Activated CD8-positive, alpha-beta memory T cell treated with anti-CD3 and anti-CD28 coated beads, Interleukin-2, amount 10 ng/mL, durations not matched to agents 7 days and 5 days (primary cell): ENCODE data around the gene INTS1. TPM values are rescaled to one million over a fixed set of nuclear protein-coding genes. Genes with fewer than 3 reads are reported as not detected.

Experiments used
- ATAC-seq: fragments of 150-1000 bp; cut with Tn5 transposase; one replicate; pipeline ENCODE4 v1.10.0; 2021; ENCODE audit warnings: moderate library complexity
- CTCF ChIA-PET: fragments of 350-600 bp; sonication (Branson Sonifier 250); formaldehyde crosslinking; loops from one replicate; lab custom pipeline; 2021; ENCODE audit warnings: antibody characterized with exemption; lab: Charles Lee
- DNase-seq: peaks from one replicate; pipeline ENCODE4 v3.0.0-alpha.2; 2020
- H3K27ac Mint-ChIP-seq: one replicate; pipeline ENCODE4 v1.8.0; 2021; ENCODE audit warnings: mild to moderate bottlenecking, mixed read lengths
- H3K27me3 Mint-ChIP-seq: one replicate; pipeline ENCODE4 v1.8.0; 2021; ENCODE audit warnings: mixed read lengths
- H3K36me3 Mint-ChIP-seq: one replicate; pipeline ENCODE4 v1.8.0; 2021; ENCODE audit warnings: mild to moderate bottlenecking, mixed read lengths
- H3K4me1 Mint-ChIP-seq: one replicate; pipeline ENCODE4 v1.8.0; 2021; ENCODE audit warnings: mixed read lengths
- H3K4me3 Mint-ChIP-seq: one replicate; pipeline ENCODE4 v1.8.0; 2021; ENCODE audit warnings: mild to moderate bottlenecking, moderate library complexity, mixed read lengths
- H3K9me3 Mint-ChIP-seq: one replicate; pipeline ENCODE4 v1.8.0; 2022; ENCODE audit warnings: low read depth, mixed read lengths
- total RNA-seq, 2 experiments: library from RNA; stranded (reverse); gene quantifications; one replicate each; pipeline ENCODE4 v1.2.3, GENCODE V29; 2021

Gene INTS1
- total RNA-seq, 2 experiments from 2014 or later: 97.5 to 102 TPM

GRCh38 chr7:1501487-1502270 lies 2.5 kb downstream of the INTS1 start:
- DNase-seq (no peak), ATAC-seq (no peak)
- no peaks in the 10 kb centered on the region for H3K27me3 Mint-ChIP-seq
- H3K4me1 Mint-ChIP-seq: peaks cover 24% of the 10 kb centered on the region
- peak overlapping the region; percentile 29 for H3K27ac Mint-ChIP-seq
- H3K36me3 Mint-ChIP-seq: peaks cover 5% of the 10 kb centered on the region
- CTCF ChIA-PET: no interaction called here
- H3K4me3 Mint-ChIP-seq: peak overlapping the region; percentile 85
- no peaks in the 10 kb centered on the region for H3K9me3 Mint-ChIP-seq

GRCh38 chr7:1500064-1500807 lies 4.0 kb downstream of the INTS1 start:
- CTCF ChIA-PET: no interaction called here
- ATAC-seq (no peak), DNase-seq (no peak)
- no peaks in the 10 kb centered on the region for H3K9me3 Mint-ChIP-seq
- peaks cover 19% of the 10 kb centered on the region for H3K4me1 Mint-ChIP-seq
- H3K27ac Mint-ChIP-seq: no peak overlapping the region
- H3K27me3 Mint-ChIP-seq: no peaks in the 10 kb centered on the region
- peaks cover 5% of the 10 kb centered on the region for H3K36me3 Mint-ChIP-seq
- no peak overlapping the region for H3K4me3 Mint-ChIP-seq

- ATAC-seq: no peak
- Mint-ChIP-seq H3K9me3 (no peaks in the 10 kb centered on the region), H3K27ac (no peak overlapping the region), H3K4me3 (no peak overlapping the region), H3K36me3 (peaks cover 5% of the 10 kb centered on the region), H3K27me3 (no peaks in the 10 kb centered on the region), H3K4me1 (peaks cover 19% of the 10 kb centered on the region)
- CTCF ChIA-PET: no interaction called here
- no peak for DNase-seq
Measured at GRCh38 chr7:1499367-1500029, 4.7 kb downstream of the INTS1 start.

GRCh38 chr7:1498370-1499305 lies 5.6 kb downstream of the INTS1 start:
- CTCF ChIA-PET: no interaction called here

GRCh38 chr7:1497293-1497927 lies 6.8 kb downstream of the INTS1 start:
- peaks cover 6% of the 10 kb centered on the region for H3K36me3 Mint-ChIP-seq
- CTCF ChIA-PET: no interaction called here
- ATAC-seq: no peak

More at GRCh38 chr7:1498370-1499305, 5.6 kb downstream of the INTS1 start:
- no peak for ATAC-seq
- no peaks in the 10 kb centered on the region for H3K27me3 Mint-ChIP-seq
- no peak for DNase-seq
- no peak overlapping the region for H3K4me3 Mint-ChIP-seq
- peaks cover 5% of the 10 kb centered on the region for H3K36me3 Mint-ChIP-seq
- H3K9me3 Mint-ChIP-seq: no peaks in the 10 kb centered on the region
- H3K27ac Mint-ChIP-seq: no peak overlapping the region
- peaks cover 17% of the 10 kb centered on the region for H3K4me1 Mint-ChIP-seq

GRCh38 chr7:1496531-1497292 lies 7.5 kb downstream of the INTS1 start:
- no peaks in the 10 kb centered on the region for H3K9me3 Mint-ChIP-seq
- no peak overlapping the region for H3K4me3 Mint-ChIP-seq
- H3K27ac Mint-ChIP-seq: no peak overlapping the region
- no peaks in the 10 kb centered on the region for H3K4me1 Mint-ChIP-seq
- H3K27me3 Mint-ChIP-seq: no peaks in the 10 kb centered on the region
- ATAC-seq (no peak), DNase-seq (no peak)
- CTCF ChIA-PET: no interaction called here
- peaks cover 6% of the 10 kb centered on the region for H3K36me3 Mint-ChIP-seq

More at GRCh38 chr7:1497293-1497927, 6.8 kb downstream of the INTS1 start:
- H3K4me3 Mint-ChIP-seq: no peak overlapping the region
- no peak for DNase-seq
- no peaks in the 10 kb centered on the region for H3K9me3 Mint-ChIP-seq
- peaks cover 7% of the 10 kb centered on the region for H3K4me1 Mint-ChIP-seq
- H3K27ac Mint-ChIP-seq: no peak overlapping the region
- no peaks in the 10 kb centered on the region for H3K27me3 Mint-ChIP-seq

- CTCF ChIA-PET: no interaction called here
- peaks cover 6% of the 10 kb centered on the region for H3K36me3 Mint-ChIP-seq
- H3K4me1 Mint-ChIP-seq: no peaks in the 10 kb centered on the region
- no peaks in the 10 kb centered on the region for H3K9me3 Mint-ChIP-seq
- no peak overlapping the region for H3K27ac Mint-ChIP-seq
- no peaks in the 10 kb centered on the region for H3K27me3 Mint-ChIP-seq
- ATAC-seq (no peak), DNase-seq (no peak)
- H3K4me3 Mint-ChIP-seq: no peak overlapping the region
Measured at GRCh38 chr7:1495564-1496242, 8.5 kb downstream of the INTS1 start.

GRCh38 chr7:1494866-1495563 lies 9.2 kb downstream of the INTS1 start:
- no peak overlapping the region for H3K27ac Mint-ChIP-seq
- no peaks in the 10 kb centered on the region for H3K9me3 Mint-ChIP-seq
- ATAC-seq: no peak
- CTCF ChIA-PET: no interaction called here
- no peak overlapping the region for H3K4me3 Mint-ChIP-seq
- H3K27me3 Mint-ChIP-seq: no peaks in the 10 kb centered on the region
- peaks cover 9% of the 10 kb centered on the region for H3K36me3 Mint-ChIP-seq
- no peaks in the 10 kb centered on the region for H3K4me1 Mint-ChIP-seq
- no peak for DNase-seq

- Mint-ChIP-seq H3K9me3 (no peaks in the 10 kb centered on the region), H3K4me3 (no peak overlapping the region), H3K27me3 (no peaks in the 10 kb centered on the region), H3K4me1 (no peaks in the 10 kb centered on the region), H3K27ac (no peak overlapping the region), H3K36me3 (peaks cover 7% of the 10 kb centered on the region)
- DNase-seq: no peak
- CTCF ChIA-PET: no interaction called here
- no peak for ATAC-seq
Measured at GRCh38 chr7:1494447-1494846, 9.7 kb downstream of the INTS1 start.

GRCh38 chr7:1493571-1493970 lies 10.6 kb downstream of the INTS1 start:
- ATAC-seq: no peak
- no peak for DNase-seq
- Mint-ChIP-seq H3K27me3 (no peaks in the 10 kb centered on the region), H3K9me3 (no peaks in the 10 kb centered on the region), H3K4me1 (no peaks in the 10 kb centered on the region), H3K27ac (no peak overlapping the region), H3K36me3 (peaks cover 8% of the 10 kb centered on the region), H3K4me3 (no peak overlapping the region)
- CTCF ChIA-PET: no interaction called here

- peaks cover 8% of the 10 kb centered on the region for H3K36me3 Mint-ChIP-seq
- DNase-seq: no peak
- CTCF ChIA-PET: no interaction called here
Measured at GRCh38 chr7:1493129-1493528, 11.1 kb downstream of the INTS1 start.

More at GRCh38 chr7:1493129-1493528, 11.1 kb downstream of the INTS1 start:
- Mint-ChIP-seq H3K27me3 (no peaks in the 10 kb centered on the region), H3K27ac (no peak overlapping the region), H3K4me3 (no peak overlapping the region), H3K4me1 (no peaks in the 10 kb centered on the region), H3K9me3 (no peaks in the 10 kb centered on the region)
- ATAC-seq: no peak
